SK-N-SH (cell line): ENCODE results near the gene TMEM140. TPM values are rescaled to one million over a fixed set of nuclear protein-coding genes. Genes with fewer than 3 reads are reported as not detected.

Experiments
- CTCF ChIA-PET: fragments of 300-600, 350-600 bp; formaldehyde crosslinking; extraction: SDS; loops from one replicate; lab custom pipeline; 2021; lab: Yijun Ruan, JAX
- POLR2A ChIA-PET: fragments of 350-600 bp; sonication (Branson Sonifier 250); formaldehyde crosslinking; extraction: SDS; loops from one replicate; lab custom pipeline; 2020; ENCODE audit warnings: antibody characterized with exemption, inconsistent platforms; lab: Yijun Ruan, JAX
- DNase-seq: peaks from one replicate; pipeline ENCODE4 v3.0.0; 2012
- H2AFZ ChIP-seq: fragments of 200-600 bp; sonication (generic); 2 replicates; pipeline ENCODE4 v1.8.1; 2016; ENCODE audit warnings: antibody characterized with exemption, mild to moderate bottlenecking, low read depth
- H3F3A ChIP-seq: fragments of 200-600 bp; sonication (generic); replicated peaks from 2 replicates; pipeline ENCODE3; 2016; ENCODE audit warnings: antibody characterized with exemption, mild to moderate bottlenecking; ENCODE audit not compliant: insufficient read depth
- H3K27ac ChIP-seq, 2 experiments: fragments of 200-500 bp in 1 of 2; fragments of 200-600 bp in 1 of 2; sonication (Bioruptor generic) in 1 of 2; sonication (generic), shearing (Covaris generic) in 1 of 2; 2 replicates each; pipeline versions ENCODE4 v1.5.1 to v1.6.1; 2014 to 2016; ENCODE audit warnings: low read depth in 2 of 2, inconsistent platforms in 1 of 2, low read length in 1 of 2, mild to moderate bottlenecking in 1 of 2, mixed read lengths in 1 of 2
- H3K27me3 ChIP-seq: fragments of 200-600 bp; sonication (generic), shearing (Covaris generic); 2 replicates; pipeline ENCODE4 v1.6.1; 2016; ENCODE audit warnings: mixed run types; ENCODE audit not compliant: insufficient read depth
- H3K36me3 ChIP-seq, 2 experiments: fragments of 200-500 bp in 1 of 2; fragments of 200-600 bp in 1 of 2; sonication (Bioruptor generic) in 1 of 2; sonication (generic) in 1 of 2; replicated peaks in 1 of 2; 2 replicates each; pipeline versions ENCODE3 to v1.5.1; 2014 to 2016; ENCODE audit warnings: low read length in 1 of 2, mild to moderate bottlenecking in 1 of 2; ENCODE audit not compliant: insufficient read depth in 2 of 2, control insufficient read depth in 1 of 2
- H3K4me1 ChIP-seq, 2 experiments: fragments of 200-500 bp in 1 of 2; fragments of 200-600 bp in 1 of 2; sonication (Bioruptor generic) in 1 of 2; sonication (generic), shearing (Covaris generic) in 1 of 2; 2 replicates each; pipeline versions ENCODE4 v1.5.1 to v1.6.1; 2014 to 2016; ENCODE audit warnings: low read depth in 1 of 2, low read length in 1 of 2, mixed run types in 1 of 2; ENCODE audit not compliant: insufficient read depth in 2 of 2, control insufficient read depth in 1 of 2
- H3K4me2 ChIP-seq: fragments of 200-600 bp; sonication (generic), shearing (Covaris generic); 2 replicates; pipeline ENCODE4 v1.6.1; 2017; ENCODE audit warnings: mixed run types
- H3K4me3 ChIP-seq, 2 experiments: fragments of 200-500 bp in 1 of 2; fragments of 200-600 bp in 1 of 2; sonication (Bioruptor generic) in 1 of 2; sonication (generic), shearing (Covaris generic) in 1 of 2; 2 replicates each; pipeline versions ENCODE4 v1.5.1 to v1.8.1; 2014 to 2016; ENCODE audit warnings: low read depth in 2 of 2, inconsistent platforms in 1 of 2, low read length in 1 of 2, mild to moderate bottlenecking in 1 of 2, mixed read lengths in 1 of 2, moderate library complexity in 1 of 2
- H3K79me2 ChIP-seq: fragments of 200-600 bp; sonication (generic); 2 replicates; pipeline ENCODE4 v1.8.1; 2017; ENCODE audit warnings: mild to moderate bottlenecking; ENCODE audit not compliant: insufficient read depth
- H3K9ac ChIP-seq: fragments of 200-600 bp; sonication (generic); 2 replicates; pipeline ENCODE4 v1.6.1; 2017; ENCODE audit warnings: mixed run types
- H3K9me2 ChIP-seq: fragments of 200-600 bp; sonication (generic); 2 replicates; pipeline ENCODE4 v1.6.1; 2017; ENCODE audit warnings: mixed run types
- H3K9me3 ChIP-seq: fragments of 200-600 bp; sonication (generic); 2 replicates; pipeline ENCODE4 v1.6.1; 2017; ENCODE audit warnings: mixed run types, mild to moderate bottlenecking, moderate library complexity
- H4K20me1 ChIP-seq: fragments of 200-600 bp; sonication (generic); 2 replicates; pipeline ENCODE4 v1.6.1; 2017; ENCODE audit warnings: mild to moderate bottlenecking, mixed run types; ENCODE audit not compliant: insufficient read depth
- EP300 ChIP-seq, 2 experiments: IDR thresholded peaks; 2 replicates each; pipeline versions ENCODE4 v1.4.0 to v1.6.1; 2012; ENCODE audit warnings: borderline replicate concordance in 1 of 2, low read depth in 1 of 2, low read length in 1 of 2
- FOSL2 ChIP-seq: IDR thresholded peaks from 2 replicates; pipeline ENCODE4 v1.4.0; 2012; ENCODE audit warnings: low read depth, mild to moderate bottlenecking, moderate library complexity, borderline replicate concordance
- FOXM1 ChIP-seq: IDR thresholded peaks from 2 replicates; pipeline ENCODE4 v1.4.0; 2012; ENCODE audit warnings: low read depth, mild to moderate bottlenecking
- GATA2 ChIP-seq: sonication (generic); formaldehyde crosslinking; IDR thresholded peaks from 2 replicates; pipeline ENCODE4 v1.5.0; 2020; ENCODE audit warnings: mild to moderate bottlenecking, missing genetic modification reagents
- IRF3 ChIP-seq: fragments of 150-350 bp; IDR thresholded peaks from 2 replicates; pipeline ENCODE4 v1.6.1; 2016; ENCODE audit warnings: mild to moderate bottlenecking, low read depth, low read length
- JUND ChIP-seq: IDR thresholded peaks from 2 replicates; pipeline ENCODE4 v1.4.0; 2012
- NRF1 ChIP-seq: IDR thresholded peaks from 2 replicates; pipeline ENCODE4 v1.6.1; 2012; ENCODE audit warnings: low read depth, mild to moderate bottlenecking, low read length
- POLR2AphosphoS5 ChIP-seq: IDR thresholded peaks from 2 replicates; pipeline ENCODE4 v1.6.1; 2012; ENCODE audit warnings: low read depth, low read length
- RAD21 ChIP-seq: IDR thresholded peaks from 2 replicates; pipeline ENCODE4 v1.6.1; 2012; ENCODE audit warnings: mild to moderate bottlenecking, low read length
- RCOR1 ChIP-seq: fragments of 150-350 bp; IDR thresholded peaks from 2 replicates; pipeline ENCODE4 v1.6.1; 2017; ENCODE audit warnings: antibody characterized with exemption, low read length
- REST ChIP-seq: IDR thresholded peaks from 2 replicates; pipeline ENCODE4 v1.6.1; 2012; ENCODE audit warnings: mild to moderate bottlenecking, low read depth, low read length, moderate library complexity
- TAF1 ChIP-seq: IDR thresholded peaks from 2 replicates; pipeline ENCODE4 v1.6.1; 2012; ENCODE audit warnings: low read depth, mild to moderate bottlenecking, low read length, moderate library complexity, borderline replicate concordance
- TCF12 ChIP-seq: IDR thresholded peaks from 2 replicates; pipeline ENCODE4 v1.4.0; 2012
- TEAD4 ChIP-seq: IDR thresholded peaks from 2 replicates; pipeline ENCODE4 v1.4.0; 2012; ENCODE audit warnings: mild to moderate bottlenecking, borderline replicate concordance; ENCODE audit not compliant: insufficient read depth
- USF1 ChIP-seq: IDR thresholded peaks from 2 replicates; pipeline ENCODE4 v1.4.0; 2012; ENCODE audit warnings: low read depth, borderline replicate concordance
- USF2 ChIP-seq: fragments of 150-350 bp; IDR thresholded peaks from 2 replicates; pipeline ENCODE4 v1.6.1; 2017; ENCODE audit warnings: antibody characterized with exemption, low read length, low read depth, borderline replicate concordance
- YY1 ChIP-seq: IDR thresholded peaks from 2 replicates; pipeline ENCODE4 v1.4.0; 2012; ENCODE audit warnings: low read depth, mild to moderate bottlenecking
- WGBS: methylation state at CpG from one replicate; pipeline ENCODE4 v1.1.6; 2017; ENCODE audit warnings: low lambda C conversion rate; 5-methylcytosine and 5-hydroxymethylcytosine counted together
- polyA plus RNA-seq, 3 experiments: library from polyadenylated mRNA; depleted of rRNA; stranded (reverse); fragments of >200 nt; gene quantifications; 2 replicates each; pipeline ENCODE4 v1.2.3, GENCODE V29; 2012

TMEM140 gene
- polyA plus RNA-seq, 1 of the 3 experiments (the other 2 are of a cell fraction) = 0.12 TPM

- no peaks in the 10 kb centered on the region for H3K9me2 ChIP-seq
- POLR2A ChIA-PET = interaction anchor here (0.9 kb wide), 1 partner anchor 18 kb away, joined by 3 read pairs; no protein-coding TSS in a partner anchor
- peaks cover 5% of the 10 kb centered on the region for H3F3A ChIP-seq
- no peak overlapping the region for H3K4me3 ChIP-seq
- no peak for DNase-seq
- H3K27me3 ChIP-seq = no peaks in the 10 kb centered on the region
- peaks cover 4 to 7% of the 10 kb centered on the region in 2 experiments for H3K36me3 ChIP-seq
- TF ChIP-seq RAD21 (no peak), RCOR1 (no peak), JUND (no peak), TAF1 (no peak), EP300 (IDR thresholded peaks at IDR 0.05; ENCODE audit: borderline replicate concordance in 1 of 2, low read depth in 1 of 2, low read length in 1 of 2) (no peak), POLR2AphosphoS5 (no peak), IRF3 (no peak), NRF1 (no peak), FOXM1 (no peak), USF2 (no peak), FOSL2 (no peak), YY1 (no peak), TCF12 (no peak), USF1 (no peak), TEAD4 (no peak), REST (no peak), GATA2 (CRISPR knock-in tag) (no peak)
- TF ChIP-seq, all 33 proteins: peak for 0
- H4K20me1 ChIP-seq = no peaks in the 10 kb centered on the region
- no peak overlapping the region for H3K27ac ChIP-seq
- WGBS = 92% methylated on average over 7 of the region's 8 CpGs
- no peaks in the 10 kb centered on the region for H3K9me3 ChIP-seq
- H3K4me2 ChIP-seq = no peak overlapping the region
- H3K79me2 ChIP-seq = no peaks in the 10 kb centered on the region
- H3K4me1 ChIP-seq = peaks cover 0 to 6% of the 10 kb centered on the region in 2 experiments; a peak in 2 of 4 replicates
- H3K9ac ChIP-seq = no peak overlapping the region
- H2AFZ ChIP-seq = no peak overlapping the region
- CTCF ChIA-PET = interaction anchor here (3.0 kb wide), 1 partner anchor 37 kb away, joined by 15 read pairs; the partner anchor contains the start of gene CYREN
Observed at GRCh38 chr7:135207406-135208101, 59.7 kb downstream of the TMEM140 start.
